GM19099 (cell line): Measurements from ENCODE around the gene TUBB2B.
A peak's percentile ranks its signal among the peaks of the same experiment; 100 is the strongest.

Source experiments
- POLR2A ChIP-seq: IDR thresholded peaks from 3 replicates; pipeline ENCODE4 v1.6.1; 2011; ENCODE audit warnings: low read depth; ENCODE audit not compliant: insufficient read length; ENCODE audit errors: extremely low read depth

TUBB2B gene

DNA sequence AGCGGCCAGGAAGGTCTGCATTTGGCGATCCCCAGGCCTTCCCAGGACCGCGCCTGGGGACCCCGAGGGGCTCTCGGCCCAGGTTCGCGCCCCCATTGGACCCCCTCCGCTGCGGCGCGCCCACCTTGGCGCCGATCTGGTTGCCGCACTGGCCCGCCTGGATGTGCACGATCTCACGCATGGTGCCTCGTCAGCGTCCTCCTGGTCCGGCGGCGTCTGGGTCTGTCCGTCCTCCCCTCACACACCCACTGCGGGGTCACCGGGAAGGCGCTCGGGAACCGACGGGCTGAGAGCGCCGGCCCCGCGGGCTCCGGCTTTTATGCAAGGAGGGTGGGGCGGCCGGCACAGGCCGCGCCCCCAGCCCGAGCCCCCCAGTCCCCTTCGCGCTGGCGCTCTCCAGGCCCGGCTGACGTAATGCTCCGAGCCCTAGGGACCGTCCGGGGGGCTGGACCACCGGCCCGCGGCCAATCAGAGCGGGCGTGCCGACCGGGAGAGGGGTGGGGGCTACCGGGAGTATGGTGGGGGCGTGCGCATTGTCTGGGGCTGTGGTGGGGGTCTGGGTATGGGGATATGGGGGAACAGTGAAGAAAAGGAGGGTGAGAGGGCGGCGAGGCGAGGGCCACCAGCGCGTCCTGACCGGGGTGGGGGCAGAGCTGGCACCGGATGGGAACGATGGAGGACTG is at the start of gene TUBB2B:
TSS of gene TUBB2B (minus strand) at position 291 of the 683 bp plus-strand sequence. CDS start at position 181, 110 bp downstream.
- TF ChIP-seq POLR2A: peak; percentile 87

DNA sequence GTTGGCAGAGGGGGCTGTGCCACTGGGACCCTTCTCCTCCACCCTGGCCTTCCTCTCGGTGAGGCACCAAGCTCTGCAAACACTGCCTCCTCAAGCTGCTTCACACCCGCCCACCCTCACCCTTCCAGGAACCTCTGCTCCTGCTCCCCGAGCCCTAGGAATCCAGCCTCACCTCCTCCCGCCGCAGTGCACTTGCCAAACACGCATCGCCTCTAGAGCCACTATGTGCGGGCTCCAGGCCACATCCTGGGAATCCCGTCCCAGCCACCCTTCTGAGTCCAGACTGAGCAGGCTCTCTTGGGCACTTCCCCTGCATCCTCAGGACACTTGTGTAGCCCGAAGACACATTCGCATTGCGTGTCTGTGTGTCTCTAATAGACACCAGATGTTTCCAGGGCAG is 49.8 kb upstream of the TUBB2B start:
- no peak for TF ChIP-seq POLR2A

DNA sequence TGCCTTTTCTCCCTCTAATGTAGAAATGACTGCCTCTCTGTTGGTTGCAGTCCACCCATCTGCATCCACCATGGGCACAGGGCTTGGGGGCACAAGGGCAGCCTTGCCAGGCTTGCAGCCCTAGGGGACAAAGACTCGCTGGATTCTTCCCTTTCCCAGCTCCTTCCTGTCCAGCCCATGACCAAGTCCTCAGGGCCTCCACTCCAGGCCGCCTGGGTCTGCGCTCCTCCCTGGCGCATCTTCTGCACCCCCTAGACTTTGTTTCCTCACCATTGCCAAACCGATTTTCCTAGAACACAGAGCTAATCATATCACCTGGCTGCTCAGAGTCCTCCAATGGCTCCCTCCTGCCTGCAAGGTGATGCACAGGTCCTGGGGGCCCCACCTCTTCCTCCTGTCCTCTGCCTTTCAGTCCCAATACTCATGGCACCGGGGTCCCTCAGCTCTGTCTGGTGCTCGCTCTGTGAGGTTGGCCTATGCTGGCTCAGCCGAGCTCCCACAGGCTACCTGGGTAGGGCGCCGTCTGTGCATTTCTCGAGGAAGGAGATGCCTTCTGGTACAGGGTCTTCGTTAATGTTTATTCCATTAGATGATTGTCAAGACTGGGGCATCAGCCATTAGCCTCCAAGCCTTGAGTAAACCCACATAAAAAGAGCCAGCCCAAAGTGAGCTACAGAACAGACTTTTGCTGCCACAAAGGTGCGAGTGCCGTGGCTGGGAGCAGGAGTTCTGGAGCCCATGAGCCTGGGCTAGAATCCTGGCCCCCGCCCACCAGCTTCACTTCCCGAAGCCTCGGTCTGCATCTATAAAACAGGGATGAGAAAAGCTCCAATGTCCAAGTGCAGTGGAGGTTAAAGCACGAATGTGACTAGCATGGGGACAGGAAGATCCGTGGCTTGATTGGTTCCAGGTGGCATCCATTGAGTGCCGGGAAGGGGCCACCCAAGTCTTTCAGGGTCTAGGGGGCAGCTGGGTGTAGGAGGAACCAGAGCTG is 49.0 kb upstream of the TUBB2B start:
- no peak for TF ChIP-seq POLR2A

DNA sequence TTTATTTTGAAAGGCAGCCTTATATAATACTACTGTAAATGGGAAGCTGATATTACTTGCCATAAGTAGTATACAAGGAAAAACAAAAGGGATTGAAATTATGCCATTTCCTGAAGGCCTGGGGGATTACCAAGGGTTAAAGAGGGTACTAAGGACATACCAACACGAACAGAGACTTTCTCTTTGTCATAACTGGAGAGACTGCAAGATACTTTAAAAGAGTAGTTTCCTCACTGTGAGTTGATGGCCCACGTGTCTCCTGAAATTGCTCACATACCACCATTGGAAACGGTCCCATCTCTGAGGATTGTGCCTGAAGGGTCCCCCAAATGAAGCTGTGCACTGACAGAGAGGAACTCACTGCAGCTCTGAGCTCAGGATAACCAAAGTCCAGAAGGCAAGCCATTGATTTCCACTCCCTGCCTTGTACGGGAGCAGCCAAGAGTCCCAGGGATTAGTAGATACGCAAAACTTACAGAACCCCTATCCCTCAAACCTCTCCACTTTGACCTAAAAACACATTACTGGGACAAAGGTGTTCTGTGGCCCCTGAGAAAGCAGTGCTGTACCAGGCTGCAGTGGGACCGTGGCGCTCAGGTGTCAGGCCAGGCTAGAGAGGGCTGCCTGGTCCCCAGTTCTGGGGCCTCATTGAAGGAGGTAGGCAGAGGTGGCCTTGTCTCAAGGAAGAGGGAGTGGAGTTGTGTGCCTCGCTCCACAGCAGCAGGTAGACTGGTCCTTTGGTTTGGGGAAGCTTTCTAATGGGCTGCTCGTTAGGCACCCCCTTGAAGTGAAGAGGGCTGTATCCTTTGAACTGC is 46.5 kb upstream of the TUBB2B start:
- TF ChIP-seq POLR2A: no peak

DNA sequence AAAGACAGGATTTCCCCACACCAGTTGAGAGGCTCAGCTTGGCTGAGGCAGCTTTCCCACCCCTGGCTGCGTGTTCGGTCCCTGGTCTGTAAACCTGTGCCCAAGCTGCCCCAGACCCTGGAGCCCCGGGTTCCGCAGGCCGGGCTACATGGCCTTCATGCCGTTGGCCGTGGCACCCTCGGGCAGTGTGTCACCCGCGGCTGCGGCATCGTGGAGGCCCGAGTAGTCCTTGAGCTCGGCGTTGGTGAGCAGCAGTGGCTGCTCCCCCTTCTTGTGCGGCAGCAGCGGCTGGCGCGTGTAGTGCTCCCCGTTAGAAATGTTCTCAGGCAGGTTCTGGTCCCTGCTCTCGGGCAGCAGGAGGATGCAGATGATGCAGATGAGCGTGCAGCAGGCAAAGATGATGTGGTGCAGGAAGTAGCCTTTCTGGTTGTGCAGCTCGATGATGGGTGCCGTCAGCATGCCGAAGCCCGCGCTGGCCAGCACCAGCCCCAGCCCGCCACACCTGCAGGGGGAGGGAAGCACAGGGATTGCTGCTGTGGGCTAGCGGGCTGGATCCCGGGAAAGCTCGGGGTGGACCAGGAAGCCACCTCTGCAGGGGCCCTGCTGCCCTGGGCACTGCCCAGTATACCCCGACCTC is 45.6 kb upstream of the TUBB2B start:
- no peak for TF ChIP-seq POLR2A

DNA sequence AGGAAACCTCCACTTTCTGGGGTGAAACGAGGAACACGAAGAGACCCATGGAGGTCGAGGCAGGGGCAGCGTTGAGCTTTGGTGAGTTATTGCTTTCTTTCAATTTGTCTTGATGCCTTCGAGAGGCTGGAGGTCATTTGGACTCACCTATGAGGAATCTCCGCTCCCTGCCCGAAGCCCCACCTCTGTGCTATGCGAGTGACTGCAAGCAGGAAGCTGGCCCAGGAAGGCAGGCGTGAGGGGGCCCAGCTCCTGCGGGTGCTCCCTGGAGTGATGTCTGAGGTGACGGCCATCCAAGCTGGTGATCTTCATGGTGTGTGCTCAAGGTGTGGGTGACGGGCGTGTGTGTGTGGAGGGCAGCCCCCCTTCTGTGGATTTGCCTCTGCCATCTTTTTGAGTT is 44.3 kb upstream of the TUBB2B start:
- TF ChIP-seq POLR2A: no peak

DNA sequence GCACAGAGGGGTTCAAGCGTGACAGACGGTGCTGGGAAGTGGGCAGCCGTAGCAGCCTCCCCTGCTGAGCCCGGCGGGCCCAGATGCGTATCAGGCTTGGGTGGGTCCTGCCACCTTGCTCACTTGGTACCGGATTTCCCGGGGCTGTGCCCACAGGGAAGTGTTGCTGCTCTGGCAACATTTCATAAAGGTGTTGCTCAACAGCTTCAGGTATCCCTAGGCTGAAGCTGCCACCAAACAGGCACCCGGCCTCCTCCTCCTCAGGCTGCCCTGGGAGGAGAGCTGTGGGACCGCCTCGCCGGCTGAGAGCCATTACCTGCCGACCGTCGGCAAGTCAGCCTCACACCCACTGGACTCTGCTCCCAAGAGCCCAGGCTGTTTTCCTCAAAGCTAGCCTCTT is 42.8 kb upstream of the TUBB2B start:
- TF ChIP-seq POLR2A: no peak

DNA sequence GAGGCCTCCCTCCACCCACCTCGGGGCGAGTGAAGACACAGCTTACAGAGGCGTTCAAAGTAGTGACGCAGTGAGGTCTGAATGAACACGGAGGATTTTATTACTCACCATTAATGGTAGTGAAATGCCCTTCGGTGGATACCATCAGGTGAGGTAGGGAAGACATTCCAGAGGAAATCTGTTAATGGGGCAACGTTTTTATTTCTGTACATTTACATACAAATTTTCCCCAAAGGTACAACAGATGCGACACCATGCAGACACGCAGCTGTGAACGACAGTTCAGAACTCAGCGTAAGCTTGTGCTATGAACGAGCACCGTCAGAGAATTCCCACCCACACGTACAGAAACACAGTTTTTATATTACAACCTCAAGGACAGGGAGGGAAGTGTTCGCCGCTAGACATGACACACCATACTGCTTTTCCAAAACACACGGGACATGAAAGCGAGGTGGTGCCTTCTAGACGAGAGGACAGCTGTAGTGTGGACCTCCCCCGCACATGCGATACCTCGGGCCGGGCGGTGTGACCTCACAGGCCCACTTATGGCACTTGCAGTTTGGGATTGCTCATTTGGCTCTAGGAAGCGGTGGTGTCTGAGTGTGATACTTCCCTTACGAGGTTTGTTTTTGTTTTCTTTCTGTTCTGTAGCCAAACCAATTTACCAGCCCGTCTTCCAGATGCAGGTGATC is 42.0 kb upstream of the TUBB2B start:
- no peak for TF ChIP-seq POLR2A

DNA sequence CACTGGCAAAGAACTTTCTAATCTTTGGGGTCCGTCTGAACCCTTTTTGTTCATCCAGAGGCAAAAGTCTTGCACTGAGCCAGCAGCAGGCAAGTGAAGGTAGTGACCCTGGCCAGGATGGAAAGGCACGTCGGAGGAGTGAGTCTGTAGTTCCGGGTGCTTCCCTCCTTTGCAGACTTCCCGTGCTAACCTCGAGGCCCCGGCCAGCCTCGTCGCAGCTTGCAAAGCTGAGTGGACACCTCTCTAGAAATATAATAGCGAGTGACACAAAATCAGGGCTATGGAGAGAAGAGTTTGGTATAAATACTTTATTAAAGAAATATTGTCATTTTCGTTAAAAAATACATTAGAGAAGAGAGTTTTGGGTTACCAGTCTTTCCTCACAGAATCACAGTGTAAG is 41.2 kb upstream of the TUBB2B start:
- TF ChIP-seq POLR2A: no peak

DNA sequence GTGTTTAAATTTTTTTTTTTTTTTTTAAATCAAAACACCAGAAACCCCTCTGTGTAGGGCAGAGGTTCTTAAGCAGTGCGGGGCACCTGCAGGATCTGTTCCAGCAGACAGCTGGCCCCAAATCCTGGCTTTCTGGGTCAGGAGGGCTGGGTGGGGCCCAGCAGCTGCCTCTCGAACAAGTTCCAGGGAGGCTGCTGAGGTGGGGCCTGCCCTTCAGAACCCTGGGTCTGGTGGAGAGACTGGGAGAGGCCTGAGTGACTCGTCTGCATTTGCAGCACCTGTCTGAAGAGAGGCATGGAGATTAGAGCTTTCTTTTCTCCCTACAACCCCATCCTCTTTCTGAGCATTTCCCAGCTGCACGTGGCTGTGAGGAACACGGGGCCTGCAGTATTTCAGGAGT is 39.7 kb upstream of the TUBB2B start:
- no peak for TF ChIP-seq POLR2A

DNA sequence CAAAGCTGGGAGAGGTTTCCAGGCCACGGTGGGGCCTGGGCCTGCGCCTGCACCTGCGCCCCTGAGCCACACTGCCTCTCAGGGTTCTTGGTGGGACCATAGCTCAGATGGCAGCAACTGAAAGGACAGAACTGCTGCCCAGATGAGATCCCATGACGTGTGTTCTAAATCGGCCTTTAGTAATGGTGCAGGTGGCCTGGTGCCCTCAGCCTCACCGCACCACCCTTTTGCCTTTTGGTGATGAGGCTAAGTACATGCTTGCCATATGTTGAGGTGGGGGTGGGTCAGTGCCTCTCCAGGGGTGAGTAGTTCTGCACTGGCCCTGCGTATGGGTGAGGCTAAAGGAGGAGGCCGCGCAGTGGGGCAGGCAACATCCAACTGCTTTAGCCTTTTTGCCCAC is 38.7 kb upstream of the TUBB2B start:
- no peak for TF ChIP-seq POLR2A

DNA sequence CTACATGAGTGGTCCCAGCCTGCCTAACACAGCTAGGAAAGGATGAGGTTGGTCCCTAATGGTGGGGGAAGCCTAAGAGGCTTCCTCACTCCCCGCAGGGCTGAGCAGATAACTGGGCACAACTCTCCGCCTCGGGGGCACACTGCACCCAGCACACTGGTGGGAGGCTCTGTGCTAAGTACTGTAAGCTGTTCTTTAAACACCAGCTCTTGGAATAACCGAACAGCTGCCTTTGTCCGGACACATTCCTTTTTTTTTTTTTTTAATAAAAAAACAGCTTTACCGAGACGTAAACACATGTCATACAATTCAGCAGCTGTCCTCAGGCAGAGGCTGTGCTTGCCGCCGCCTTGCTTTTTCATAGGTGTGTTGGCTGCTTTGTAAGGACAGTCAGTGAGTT is 38.2 kb upstream of the TUBB2B start:
- TF ChIP-seq POLR2A: no peak

DNA sequence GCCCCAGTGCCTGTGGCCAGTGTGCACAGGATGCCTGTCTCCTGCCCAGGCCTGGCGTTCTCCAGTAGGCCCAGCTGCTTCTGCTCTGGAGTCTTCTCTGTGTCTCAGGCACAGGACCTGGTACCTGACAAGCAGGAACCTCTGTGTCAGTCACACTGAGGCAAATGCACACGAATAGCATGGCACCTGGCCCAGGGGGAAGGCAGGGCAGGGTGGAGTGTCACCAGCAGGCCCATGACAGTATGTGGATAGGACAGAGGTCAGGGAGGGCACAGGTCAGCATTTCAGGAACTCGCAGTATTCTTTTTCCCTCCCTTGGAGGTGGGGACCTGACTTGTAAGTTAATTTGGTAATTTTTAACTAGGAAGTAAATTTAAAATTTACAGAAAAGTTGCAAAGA is 36.9 kb upstream of the TUBB2B start:
- TF ChIP-seq POLR2A: no peak

DNA sequence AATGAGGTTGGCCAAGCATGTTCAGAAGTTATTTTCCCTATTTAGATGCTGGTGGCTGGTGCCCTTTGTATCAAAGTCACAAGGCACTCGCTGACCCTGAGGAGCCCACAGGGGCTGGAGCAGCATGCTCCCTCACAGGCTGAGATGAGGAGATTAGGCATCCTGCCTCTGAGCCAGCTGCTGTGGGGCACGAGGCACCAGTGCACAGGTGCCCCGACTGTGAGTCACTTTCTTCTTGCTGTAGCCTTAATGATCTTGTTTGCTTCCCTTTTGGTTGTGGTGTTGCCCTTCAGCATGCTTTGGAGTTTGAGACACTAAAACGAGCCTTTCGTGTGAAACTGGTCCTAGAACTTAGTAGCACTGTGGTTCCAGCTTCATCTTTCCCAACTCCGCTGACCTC is 35.6 kb upstream of the TUBB2B start:
- TF ChIP-seq POLR2A: no peak
